ENCODE results near the gene COPS4. TPM values are rescaled to one million over a fixed set of nuclear protein-coding genes. Genes with fewer than 3 reads are reported as not detected.

Gene COPS4
- total and polyA plus RNA-seq, 10 of the 15 experiments (the other 5 are each of a cell fraction or from before 2014, with no cell fraction given): 34.2 to 159 (median 66.7) TPM

DNA sequence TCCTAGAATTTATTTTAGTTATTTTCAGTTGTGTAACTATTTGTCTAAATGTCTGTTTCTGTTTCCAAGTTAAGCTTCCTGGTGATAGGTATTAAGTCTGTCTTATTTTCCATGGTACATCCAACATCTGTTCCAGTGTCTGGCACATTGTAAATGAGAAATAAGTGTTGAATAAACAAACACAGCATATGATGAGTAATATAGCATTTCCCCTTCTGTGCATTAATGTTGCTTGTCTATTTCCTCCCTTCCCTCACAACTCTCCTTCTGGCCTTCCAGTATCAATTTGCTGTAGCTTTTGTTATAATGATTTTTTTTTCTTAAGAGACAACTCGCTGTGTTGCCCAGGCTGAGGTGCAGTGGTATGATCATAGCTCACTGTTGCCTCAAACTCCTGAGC, 36.1 kb downstream of the COPS4 start (continued):
- TF ChIP-seq, protein P1, sequence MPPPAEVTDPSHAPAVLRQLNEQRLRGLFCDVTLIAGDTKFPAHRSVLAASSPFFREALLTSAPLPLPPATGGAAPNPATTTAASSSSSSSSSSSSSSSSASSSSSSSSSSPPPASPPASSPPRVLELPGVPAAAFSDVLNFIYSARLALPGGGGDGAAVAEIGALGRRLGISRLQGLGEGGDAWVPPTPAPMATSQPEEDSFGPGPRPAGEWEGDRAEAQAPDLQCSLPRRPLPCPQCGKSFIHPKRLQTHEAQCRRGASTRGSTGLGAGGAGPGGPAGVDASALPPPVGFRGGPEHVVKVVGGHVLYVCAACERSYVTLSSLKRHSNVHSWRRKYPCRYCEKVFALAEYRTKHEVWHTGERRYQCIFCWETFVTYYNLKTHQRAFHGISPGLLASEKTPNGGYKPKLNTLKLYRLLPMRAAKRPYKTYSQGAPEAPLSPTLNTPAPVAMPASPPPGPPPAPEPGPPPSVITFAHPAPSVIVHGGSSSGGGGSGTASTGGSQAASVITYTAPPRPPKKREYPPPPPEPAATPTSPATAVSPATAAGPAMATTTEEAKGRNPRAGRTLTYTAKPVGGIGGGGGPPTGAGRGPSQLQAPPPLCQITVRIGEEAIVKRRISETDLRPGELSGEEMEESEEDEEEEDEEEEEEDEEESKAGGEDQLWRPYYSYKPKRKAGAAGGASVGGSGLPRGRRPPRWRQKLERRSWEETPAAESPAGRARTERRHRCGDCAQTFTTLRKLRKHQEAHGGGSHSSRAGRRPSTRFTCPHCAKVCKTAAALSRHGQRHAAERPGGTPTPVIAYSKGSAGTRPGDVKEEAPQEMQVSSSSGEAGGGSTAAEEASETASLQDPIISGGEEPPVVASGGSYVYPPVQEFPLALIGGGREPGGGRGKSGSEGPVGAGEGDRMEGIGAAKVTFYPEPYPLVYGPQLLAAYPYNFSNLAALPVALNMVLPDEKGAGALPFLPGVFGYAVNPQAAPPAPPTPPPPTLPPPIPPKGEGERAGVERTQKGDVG (CRISPR knock-in tag; IDR thresholded peaks at IDR 0.05): no peak
- TF ChIP-seq, protein P2, sequence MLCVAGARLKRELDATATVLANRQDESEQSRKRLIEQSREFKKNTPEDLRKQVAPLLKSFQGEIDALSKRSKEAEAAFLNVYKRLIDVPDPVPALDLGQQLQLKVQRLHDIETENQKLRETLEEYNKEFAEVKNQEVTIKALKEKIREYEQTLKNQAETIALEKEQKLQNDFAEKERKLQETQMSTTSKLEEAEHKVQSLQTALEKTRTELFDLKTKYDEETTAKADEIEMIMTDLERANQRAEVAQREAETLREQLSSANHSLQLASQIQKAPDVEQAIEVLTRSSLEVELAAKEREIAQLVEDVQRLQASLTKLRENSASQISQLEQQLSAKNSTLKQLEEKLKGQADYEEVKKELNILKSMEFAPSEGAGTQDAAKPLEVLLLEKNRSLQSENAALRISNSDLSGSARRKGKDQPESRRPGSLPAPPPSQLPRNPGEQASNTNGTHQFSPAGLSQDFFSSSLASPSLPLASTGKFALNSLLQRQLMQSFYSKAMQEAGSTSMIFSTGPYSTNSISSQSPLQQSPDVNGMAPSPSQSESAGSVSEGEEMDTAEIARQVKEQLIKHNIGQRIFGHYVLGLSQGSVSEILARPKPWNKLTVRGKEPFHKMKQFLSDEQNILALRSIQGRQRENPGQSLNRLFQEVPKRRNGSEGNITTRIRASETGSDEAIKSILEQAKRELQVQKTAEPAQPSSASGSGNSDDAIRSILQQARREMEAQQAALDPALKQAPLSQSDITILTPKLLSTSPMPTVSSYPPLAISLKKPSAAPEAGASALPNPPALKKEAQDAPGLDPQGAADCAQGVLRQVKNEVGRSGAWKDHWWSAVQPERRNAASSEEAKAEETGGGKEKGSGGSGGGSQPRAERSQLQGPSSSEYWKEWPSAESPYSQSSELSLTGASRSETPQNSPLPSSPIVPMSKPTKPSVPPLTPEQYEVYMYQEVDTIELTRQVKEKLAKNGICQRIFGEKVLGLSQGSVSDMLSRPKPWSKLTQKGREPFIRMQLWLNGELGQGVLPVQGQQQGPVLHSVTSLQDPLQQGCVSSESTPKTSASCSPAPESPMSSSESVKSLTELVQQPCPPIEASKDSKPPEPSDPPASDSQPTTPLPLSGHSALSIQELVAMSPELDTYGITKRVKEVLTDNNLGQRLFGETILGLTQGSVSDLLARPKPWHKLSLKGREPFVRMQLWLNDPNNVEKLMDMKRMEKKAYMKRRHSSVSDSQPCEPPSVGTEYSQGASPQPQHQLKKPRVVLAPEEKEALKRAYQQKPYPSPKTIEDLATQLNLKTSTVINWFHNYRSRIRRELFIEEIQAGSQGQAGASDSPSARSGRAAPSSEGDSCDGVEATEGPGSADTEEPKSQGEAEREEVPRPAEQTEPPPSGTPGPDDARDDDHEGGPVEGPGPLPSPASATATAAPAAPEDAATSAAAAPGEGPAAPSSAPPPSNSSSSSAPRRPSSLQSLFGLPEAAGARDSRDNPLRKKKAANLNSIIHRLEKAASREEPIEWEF (IDR thresholded peaks at IDR 0.05; ENCODE audit: insufficient replicate concordance, low read depth, low read length): no peak
- TF ChIP-seq TBL1XR1 (IDR thresholded peaks at IDR 0.05; ENCODE audit: low read depth, low read length) (no peak), CHD4 (IDR thresholded peaks at IDR 0.05) (no peak)
- TF ChIP-seq, protein P3, sequence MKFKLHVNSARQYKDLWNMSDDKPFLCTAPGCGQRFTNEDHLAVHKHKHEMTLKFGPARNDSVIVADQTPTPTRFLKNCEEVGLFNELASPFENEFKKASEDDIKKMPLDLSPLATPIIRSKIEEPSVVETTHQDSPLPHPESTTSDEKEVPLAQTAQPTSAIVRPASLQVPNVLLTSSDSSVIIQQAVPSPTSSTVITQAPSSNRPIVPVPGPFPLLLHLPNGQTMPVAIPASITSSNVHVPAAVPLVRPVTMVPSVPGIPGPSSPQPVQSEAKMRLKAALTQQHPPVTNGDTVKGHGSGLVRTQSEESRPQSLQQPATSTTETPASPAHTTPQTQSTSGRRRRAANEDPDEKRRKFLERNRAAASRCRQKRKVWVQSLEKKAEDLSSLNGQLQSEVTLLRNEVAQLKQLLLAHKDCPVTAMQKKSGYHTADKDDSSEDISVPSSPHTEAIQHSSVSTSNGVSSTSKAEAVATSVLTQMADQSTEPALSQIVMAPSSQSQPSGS (IDR thresholded peaks at IDR 0.05; ENCODE audit: low read length): no peak
- TF ChIP-seq, protein P4, sequence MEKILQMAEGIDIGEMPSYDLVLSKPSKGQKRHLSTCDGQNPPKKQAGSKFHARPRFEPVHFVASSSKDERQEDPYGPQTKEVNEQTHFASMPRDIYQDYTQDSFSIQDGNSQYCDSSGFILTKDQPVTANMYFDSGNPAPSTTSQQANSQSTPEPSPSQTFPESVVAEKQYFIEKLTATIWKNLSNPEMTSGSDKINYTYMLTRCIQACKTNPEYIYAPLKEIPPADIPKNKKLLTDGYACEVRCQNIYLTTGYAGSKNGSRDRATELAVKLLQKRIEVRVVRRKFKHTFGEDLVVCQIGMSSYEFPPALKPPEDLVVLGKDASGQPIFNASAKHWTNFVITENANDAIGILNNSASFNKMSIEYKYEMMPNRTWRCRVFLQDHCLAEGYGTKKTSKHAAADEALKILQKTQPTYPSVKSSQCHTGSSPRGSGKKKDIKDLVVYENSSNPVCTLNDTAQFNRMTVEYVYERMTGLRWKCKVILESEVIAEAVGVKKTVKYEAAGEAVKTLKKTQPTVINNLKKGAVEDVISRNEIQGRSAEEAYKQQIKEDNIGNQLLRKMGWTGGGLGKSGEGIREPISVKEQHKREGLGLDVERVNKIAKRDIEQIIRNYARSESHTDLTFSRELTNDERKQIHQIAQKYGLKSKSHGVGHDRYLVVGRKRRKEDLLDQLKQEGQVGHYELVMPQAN (conservative IDR thresholded peaks at IDR 0.05): no peak
- TF ChIP-seq, protein P5, sequence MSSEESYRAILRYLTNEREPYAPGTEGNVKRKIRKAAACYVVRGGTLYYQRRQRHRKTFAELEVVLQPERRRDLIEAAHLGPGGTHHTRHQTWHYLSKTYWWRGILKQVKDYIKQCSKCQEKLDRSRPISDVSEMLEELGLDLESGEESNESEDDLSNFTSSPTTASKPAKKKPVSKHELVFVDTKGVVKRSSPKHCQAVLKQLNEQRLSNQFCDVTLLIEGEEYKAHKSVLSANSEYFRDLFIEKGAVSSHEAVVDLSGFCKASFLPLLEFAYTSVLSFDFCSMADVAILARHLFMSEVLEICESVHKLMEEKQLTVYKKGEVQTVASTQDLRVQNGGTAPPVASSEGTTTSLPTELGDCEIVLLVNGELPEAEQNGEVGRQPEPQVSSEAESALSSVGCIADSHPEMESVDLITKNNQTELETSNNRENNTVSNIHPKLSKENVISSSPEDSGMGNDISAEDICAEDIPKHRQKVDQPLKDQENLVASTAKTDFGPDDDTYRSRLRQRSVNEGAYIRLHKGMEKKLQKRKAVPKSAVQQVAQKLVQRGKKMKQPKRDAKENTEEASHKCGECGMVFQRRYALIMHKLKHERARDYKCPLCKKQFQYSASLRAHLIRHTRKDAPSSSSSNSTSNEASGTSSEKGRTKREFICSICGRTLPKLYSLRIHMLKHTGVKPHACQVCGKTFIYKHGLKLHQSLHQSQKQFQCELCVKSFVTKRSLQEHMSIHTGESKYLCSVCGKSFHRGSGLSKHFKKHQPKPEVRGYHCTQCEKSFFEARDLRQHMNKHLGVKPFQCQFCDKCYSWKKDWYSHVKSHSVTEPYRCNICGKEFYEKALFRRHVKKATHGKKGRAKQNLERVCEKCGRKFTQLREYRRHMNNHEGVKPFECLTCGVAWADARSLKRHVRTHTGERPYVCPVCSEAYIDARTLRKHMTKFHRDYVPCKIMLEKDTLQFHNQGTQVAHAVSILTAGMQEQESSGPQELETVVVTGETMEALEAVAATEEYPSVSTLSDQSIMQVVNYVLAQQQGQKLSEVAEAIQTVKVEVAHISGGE (CRISPR knock-in tag; IDR thresholded peaks at IDR 0.05): no peak

All from GM12878 (cell line).